Stimulated activated CD4-positive, alpha-beta T cell treated with anti-CD3 and anti-CD28 coated beads, TNF-alpha, amount 100 ng/mL, for 24 hours (primary cell): ENCODE data around the gene FOXN1.
"Not testable (repeated sequence)": the region's sequence is repeated elsewhere in the genome, so short reads cannot be mapped to it uniquely, and the experiment has no call there.

ENCODE experiments used
- DNase-seq, 3 experiments: peaks; one replicate each; pipeline ENCODE4 v3.0.0-alpha.2; 2020; ENCODE audit warnings: low read depth in 3 of 3

The FOXN1 gene

DNA sequence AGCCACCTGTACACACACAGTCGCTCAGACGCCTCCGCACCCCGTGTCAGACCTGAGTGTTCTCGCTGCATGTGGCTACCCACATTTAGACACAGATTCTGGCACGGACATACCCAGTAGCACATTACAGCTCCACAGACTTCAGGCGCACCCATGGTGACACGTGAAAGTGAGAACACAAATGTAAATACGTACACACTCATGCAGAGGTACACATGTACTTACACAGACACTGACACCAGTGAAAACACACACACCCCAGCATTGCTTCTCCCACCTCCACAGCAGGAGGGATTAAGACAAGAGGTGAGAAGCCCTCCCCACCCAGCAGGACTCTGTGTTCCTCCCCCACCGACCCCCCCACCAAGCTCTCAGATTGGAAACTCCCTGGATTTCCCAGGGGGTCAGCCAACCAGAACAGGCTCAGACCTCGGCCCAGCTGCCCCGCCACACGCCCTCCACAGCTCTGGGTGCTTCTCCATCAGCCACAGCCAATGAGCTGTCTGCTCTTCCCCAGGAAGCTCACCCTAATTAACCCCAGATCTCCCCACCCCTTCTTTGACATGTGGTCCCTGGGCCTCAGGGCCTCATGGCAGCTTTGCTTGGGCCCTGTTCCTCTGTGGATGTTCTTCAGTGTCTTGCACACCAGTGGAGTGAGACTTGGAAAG lies 5.3 kb upstream of the FOXN1 start:
- no peak for DNase-seq

DNA sequence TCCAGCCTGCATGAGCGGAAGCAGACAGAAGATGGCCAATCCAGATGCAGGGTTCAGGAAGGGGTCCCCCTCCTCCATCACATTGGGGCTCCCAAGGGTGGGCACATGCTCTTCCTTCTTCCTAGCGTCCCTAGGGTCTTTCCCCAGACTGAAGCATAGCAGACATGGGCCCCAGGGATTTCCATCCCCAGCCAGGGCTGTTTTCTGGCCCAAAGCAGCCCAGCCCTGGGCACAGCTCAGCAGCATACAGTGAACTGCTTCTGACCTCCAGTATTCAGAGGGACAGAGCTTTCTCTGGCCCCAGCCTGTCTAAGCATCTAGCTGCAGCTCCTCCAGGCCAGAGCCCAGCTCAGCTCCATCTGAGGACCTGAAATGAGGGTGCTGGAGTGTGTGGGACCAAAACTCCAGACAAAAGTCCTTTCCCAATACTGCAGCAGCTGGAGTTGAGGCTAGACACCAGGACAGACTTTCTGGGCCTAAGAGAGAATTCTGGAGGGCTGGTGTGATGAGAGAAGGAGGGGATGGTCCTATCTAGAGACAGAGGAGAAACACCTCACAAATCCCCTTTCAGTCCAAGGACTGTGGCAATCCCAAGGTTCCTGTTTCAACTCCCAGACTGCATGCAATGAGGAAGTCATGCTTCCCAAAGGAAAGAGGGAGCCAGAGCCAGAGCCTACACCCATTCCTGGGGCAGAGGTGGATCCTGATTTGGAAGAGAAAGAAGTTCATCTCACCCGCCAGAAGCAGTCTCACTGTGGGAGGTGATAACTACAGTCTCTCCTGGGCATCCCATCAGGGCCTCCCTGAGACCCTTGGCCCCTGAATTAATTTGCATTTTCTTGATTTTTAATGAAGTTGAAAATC lies 4.5 kb upstream of the FOXN1 start:
- DNase-seq: no peak

DNA sequence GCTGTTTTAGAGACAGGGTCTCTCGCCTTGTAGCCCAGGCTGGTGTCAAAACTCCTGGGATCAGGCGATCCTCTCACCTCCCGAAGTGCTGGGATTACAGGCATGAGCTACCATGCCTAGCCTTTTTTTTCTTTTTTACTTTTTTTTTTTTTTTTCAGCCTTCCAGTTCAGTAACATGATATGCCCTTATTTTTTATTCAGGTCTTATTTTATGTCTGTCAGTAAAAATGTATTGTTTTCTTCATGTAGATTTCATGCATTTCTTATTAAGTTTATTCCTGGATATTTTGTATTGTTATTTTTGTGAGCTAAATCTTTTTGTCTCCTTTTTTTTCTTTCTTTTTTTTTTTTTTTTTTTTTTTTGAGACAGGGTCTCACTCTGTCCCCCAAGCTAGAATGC lies 2.7 kb upstream of the FOXN1 start:
- DNase-seq: no peak

DNA sequence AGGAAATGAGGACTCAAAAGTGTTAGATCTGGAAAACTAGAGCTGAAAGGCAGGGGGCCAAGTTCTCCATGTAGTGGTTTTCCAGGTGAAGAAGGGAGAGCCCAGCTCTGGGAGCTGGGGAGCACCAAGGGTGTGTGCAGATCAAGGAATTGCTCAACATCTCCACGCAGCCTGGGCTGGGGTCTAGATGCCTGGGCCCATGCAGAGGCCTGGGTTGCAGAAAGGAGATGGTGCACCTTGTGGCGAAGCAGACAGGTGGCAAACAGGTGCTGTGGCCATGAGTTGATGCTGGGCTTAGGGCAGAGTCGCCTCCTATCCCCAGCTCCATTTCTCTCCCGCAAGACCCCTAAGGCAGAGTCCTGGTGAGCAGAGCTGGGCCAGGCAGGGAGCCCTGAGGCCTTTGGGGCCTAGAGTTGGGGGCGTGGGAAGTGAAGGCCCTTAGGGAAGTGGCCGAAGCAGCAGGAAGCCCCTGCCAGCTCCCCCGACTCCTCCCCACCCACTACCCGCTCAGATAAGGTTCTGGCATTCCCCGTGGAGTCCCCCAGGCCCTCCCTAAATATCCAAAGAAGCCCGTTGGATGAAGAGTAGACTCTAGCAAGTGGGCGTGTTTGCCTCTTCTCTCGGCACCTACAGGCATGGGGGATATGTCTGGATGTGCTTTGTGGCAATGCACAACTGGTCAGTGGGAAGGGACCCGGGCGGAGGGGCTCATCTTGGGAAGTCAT lies 777 bp downstream of the FOXN1 start:
- no peak for DNase-seq

DNA sequence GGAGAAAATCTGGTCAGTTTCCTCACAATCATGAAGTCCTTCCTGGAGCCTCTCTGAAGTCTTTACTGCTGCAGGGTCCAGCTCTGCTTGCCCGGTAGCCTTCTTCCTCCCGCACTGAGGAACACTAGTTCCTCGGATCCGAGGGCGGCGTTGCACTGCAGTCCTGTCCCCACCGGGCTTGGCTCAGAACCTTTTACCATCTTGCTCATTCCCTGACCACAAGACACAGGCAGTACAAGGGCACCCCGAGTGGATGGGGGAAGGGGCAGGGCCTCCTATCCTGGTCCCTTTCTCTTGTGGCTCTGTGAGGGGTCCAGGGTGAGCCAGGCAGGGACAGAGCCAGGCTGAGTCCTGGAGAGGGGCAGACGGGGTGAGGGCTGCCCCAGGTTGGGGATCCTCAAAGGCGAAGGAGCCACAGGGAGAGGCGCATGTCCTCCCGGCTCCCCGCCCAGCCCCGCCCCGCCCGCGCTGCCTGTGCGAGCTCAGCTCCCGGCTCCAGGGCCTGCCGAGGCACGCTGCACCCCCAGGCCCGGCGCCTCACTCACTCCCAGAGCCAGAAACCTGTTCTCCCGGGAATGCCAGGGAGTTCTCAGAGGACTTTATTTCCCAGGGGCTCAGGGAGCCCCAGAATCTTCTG lies 1.5 kb downstream of the FOXN1 start:
- no peak for DNase-seq

DNA sequence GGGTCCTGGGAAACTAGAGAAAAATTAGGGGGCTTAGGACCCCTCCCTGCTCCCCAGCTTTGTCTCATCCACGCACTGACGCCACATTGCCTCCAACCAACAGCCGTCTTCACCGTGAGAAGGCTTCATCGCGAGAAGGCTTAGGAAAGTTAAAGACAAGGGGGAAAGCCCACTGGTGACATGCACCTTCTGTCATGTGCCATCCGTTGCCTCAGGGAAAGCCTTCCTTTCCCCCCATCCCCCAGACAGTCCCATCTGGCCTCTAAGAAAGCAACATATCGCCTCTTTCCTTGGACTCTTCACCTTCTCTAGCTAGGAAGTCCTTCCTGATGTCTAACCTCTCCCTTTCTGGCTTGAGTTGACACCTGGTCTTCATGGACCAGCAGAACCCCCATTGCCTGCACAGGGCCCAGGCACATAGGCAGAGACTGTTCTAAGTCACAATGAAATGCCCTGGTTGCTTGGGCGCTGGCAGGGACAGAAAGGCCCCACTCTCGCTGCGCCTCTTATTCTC lies 2.1 kb downstream of the FOXN1 start:
- no peak for DNase-seq

DNA sequence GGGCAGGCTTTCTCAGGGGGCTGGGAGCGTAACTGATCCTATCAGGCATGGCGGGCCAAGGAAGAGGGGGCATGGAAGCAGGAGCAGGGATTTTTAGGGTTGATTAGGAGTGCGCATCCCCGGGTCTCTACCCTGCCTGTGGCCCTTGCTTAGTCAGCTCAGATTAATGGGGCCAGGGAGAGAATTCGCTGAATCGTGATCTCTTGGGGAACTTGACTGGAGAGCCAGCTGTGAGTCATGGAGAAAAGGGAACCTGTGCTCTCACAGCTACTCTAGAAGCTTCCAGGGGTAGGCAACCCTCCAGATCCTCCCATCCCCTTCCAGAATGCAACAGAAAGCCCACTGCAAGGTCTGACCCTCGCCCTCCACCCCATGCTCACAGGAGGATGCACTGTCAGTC lies 3.6 kb downstream of the FOXN1 start:
- DNase-seq: no peak

DNA sequence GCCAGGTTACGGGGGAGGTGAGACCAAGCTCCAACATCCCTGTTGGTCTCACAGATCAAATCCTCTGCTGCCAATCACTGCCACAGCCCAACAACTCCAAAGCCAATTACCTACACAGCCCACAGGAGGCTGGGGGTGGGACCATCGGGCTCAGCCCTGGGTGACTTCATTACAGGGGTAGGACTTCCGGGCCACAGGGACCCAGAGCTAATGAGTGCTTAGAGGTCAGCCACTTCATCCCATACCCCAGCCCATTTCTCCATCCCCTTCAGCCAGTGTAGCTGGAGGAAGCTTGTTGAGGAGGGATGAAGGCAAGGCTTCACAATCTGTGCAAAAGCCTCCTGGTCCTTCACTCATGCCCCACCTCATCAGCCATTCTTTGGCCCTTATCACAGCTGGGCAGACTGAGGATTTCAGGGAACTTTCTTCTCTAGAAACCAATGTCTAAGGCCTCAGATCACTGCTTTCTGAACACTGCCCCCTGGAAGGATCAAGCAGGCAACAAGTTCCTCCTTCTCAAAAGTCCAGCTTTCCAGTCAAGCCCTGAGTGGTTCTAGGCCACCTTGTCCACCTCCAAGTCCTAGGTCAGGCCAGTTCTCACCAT lies 5.8 kb downstream of the FOXN1 start:
- no peak for DNase-seq

DNA sequence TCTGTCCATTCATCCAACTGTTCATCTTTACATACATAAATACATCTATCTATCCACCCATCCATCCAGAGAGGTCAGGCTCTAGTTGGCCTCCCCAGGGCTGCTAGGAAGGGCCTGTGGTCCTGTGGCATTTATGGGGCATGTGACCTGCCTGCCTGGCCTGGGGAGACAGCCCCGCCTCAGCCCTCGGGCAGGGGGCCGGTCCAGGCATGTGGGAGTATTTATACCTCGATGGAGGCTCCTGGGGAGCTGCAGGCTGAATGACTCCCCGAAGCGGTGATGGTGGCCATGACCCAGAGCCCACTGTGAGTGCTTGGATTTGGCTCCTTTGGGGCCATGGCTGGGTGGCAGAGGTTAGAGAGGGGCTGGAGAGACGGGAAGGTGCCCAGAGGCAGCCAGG lies 7.3 kb downstream of the FOXN1 start:
- DNase-seq: no peak

DNA sequence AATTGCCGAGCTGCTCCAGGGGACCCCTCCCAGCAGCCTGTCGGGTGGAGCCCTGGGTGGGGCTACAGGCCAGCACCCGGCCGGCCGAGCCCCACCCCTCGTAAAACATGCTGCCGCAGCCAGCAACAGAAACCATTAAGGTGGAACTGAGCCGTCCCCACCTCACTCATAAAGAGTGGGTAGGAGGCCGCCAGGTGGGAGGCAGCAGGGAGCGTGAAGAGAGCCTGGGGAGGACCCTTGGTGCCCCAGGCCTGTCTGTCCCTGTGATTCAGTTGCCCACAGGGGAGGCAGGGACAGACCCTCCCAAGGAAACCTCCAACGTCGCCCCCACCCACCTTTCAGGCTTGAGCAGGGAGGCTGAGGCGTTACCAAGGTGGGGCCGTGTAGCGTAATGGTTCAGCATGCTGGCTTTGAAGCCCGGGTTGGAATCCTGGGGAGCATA lies 8.4 kb downstream of the FOXN1 start:
- DNase-seq: no peak

DNA sequence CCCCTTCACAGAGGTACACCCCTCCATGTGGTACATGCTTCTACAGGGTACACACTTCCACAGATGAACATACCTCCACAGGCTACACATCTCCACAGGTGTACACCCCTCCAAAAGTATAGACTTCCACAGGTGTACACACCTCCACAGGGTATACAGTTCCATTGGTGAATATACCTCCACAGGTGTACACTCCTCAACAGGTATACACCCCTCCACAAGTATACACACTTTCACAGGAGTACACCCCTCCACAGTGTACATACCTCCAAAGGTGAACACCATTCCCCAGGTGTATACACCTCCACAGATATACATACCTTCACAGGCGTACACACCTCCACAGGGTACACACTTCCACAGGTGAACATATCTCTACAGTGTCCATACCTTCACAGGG lies 9.4 kb downstream of the FOXN1 start:
- no peak for DNase-seq

DNA sequence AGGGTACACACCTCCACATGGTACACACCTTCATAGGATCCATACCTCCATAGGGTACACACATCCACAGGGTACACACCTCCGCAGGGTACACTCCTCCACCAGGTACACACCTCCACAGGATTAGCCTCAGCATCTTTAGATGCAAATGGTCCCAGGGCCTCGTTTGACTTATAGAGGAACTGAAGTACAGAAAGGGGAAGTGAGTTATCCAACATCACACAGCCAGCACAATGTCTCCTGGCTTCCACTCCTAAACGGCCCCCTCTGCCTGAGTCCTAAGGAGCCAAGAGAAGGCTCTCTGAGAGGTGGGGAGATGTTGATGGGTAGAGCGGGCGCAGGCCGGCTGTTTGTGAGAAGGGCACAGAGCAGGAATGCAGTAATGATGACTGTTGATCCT lies 12.0 kb downstream of the FOXN1 start:
- no peak for DNase-seq

DNA sequence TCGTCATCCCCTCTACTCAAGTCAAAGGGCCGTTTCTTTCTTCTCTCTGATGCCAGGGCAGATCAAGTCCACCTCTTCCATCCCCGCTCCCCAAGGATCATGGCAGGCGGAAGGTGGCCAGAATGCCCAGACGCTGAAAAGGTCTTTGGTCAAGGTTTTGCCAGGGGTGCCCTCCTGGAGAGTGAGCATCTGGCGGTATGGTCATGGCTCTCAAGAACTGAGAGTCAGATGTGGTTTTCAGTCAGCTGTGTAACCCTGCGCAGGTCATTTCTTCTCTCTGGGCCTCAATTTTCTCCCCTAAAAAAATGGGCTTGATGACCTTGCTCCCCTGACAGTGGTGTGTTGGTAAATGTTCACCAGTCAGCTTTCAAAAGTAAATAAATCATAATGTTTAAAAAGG lies 12.4 kb downstream of the FOXN1 start:
- no peak for DNase-seq

DNA sequence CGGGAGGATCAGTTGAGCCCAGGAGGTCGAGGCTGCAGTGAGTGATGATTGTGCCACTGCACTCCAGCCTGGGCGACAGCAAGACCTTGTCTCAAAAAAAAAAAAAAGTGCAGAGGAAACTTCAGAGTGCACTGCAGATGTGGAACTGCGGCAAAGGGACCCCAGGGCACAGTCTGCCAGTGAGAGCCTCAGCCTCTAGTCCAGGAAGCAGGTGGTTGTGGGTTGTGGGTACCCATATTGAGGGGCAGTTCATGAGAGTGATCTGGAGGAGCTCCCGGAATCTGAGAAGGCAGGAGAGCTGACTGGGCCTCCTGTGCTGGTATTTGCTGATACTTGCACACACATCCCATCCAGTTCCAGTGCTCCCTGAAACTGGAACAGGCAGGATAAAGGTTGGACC lies 13.1 kb downstream of the FOXN1 start:
- no peak for DNase-seq

DNA sequence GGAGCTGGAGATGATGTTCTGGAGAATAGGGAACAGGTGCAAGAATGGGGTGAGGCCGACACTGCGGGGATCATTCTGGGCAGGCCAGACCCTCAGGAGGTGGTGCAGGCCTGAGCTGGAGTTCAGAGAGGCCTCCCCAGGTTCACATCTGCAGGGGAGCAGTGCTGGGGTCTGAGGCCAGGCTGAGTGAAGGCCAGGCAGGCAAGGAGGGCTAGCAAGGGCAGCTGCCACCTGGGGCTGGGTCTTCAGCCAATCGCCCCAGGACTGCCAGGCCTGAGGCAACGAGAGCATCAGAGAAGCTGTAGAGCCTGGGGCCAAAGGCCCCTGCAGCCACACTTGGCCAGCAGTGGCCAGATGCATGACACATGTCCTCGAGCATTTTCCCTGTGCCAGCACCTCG lies 14.5 kb downstream of the FOXN1 start:
- no peak for DNase-seq

DNA sequence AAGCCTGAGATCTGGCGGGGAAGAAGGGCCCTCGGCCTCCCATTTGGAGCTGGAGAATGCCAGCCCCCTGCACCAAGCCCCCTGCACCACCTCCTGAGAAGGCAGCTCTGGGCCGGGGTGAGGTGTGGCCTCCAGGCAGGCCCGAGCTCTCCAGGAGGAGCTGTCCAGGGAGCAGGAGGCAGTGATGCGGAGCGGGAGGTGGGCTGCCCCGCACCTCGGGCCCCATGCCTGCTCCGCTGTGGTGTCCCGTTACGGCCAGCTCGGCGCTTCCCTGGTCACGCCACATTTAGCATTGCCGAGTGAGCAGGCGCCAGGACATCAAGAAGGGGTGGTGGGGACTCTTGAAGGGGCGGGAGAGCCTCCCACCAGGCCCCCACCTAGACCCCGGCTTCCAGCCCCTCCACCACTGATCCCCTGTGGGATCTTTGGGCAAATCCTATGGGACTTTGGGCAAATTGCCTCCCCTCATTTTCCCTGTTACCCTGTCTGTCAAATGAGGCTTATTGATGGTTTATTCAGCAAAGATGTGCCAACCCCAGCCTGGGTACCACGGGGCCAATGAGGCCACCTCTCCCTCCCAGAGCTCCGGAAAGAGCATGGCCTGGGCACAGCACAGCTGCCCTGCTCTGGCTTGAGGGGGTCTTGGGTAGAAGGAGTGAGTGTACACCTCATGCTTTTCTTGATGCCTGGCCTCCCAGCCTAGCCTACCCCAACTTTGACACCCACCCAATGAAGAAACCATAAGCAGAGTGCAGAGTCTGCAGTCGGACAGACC lies 15.3 kb downstream of the FOXN1 start:
- no peak for DNase-seq

DNA sequence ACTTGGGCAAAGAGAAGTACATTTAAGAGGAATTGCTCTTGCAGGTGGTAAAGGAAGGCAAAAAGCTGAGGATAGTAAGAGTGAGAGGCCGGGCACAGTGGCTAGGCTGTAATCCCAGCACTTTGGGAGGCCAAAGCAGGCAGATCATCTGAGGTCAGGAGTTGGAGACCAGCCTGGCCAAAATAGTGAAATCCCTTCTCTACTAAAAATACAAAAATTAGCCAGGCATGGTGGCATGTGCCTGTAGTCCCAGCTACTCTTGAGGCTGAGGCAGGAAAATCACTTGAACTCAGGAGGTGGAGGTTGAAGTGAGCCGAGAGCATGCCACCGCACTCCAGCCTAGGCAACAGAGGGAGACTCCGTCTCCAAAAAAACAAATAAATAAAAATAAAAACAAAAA lies 16.1 kb downstream of the FOXN1 start:
- DNase-seq: not testable (repeated sequence)

DNA sequence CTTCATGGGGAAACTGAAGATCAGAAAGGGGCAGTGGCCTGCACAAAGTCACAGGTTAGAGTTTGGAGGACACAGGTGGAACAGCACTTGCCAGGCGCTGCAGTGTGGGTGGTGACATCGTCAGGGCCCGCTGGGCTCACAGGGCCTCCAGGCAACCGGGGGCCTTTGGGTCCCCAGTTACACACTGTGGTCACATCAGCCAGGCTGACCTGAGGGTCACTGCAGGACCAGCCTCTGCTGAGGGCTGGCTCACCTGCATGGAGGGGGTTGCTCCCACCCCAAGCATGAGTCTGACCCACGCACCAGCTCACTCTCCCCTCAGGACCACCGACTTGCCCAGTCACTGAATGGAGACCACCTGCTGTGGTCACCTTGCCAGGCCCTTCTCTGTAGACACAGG lies 17.0 kb downstream of the FOXN1 start:
- DNase-seq: no peak

DNA sequence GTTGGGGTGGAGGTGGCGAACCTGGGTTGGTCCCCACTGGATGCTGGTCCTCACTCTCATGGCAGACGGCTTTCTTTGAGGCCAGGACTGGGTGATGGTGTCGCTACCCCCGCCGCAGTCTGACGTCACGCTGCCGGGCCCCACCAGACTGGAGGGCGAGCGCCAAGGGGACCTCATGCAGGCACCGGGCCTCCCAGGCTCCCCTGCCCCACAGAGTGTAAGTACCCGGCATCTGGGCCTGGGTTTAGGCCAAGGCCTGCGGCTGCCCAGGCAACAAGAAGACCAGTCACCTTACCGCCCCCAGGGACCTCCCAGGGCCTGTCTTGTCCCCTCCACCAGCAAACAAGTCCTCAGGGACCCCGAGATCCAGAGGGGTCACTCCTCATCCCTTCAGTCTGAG lies 17.7 kb downstream of the FOXN1 start:
- DNase-seq: no peak

DNA sequence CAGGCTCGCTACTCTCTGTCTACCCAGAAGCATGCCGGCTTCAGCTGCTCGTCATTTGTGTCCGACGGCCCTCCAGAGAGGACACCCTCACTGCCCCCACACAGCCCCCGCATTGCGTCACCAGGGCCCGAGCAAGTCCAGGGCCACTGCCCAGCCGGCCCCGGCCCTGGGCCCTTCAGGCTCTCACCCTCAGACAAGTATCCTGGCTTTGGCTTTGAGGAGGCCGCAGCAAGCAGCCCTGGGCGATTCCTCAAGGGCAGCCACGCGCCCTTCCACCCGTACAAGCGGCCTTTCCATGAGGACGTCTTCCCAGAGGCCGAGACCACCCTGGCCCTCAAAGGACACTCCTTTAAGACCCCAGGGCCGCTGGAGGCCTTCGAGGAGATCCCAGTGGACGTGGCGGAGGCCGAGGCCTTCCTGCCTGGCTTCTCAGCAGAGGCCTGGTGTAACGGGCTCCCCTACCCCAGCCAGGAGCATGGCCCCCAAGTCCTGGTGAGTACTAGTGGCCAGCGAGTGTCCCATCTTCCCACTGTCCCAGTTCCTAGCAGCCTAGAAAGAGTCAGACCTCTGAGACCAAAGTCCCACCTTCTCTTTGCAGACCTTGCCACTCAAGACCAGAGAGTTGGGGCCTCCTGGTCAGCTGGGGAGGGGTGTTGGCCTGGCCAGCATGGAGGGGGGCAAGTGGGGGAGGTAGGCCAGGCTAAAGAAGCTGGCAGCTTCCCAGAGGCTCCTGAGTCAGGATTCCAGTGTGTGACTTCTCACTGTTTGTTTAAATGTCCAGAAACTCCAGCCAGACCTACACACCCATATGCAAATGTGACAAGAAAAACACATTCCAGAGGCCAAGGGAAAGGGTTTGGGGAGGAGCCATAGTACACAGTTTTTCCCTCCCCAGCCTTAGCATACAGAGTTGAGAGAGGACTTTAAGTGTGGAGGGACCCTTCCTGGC lies 18.6 kb downstream of the FOXN1 start:
- no peak for DNase-seq
